HFF-Myc (cell line): ENCODE measurements around the gene PTPRN2.
"Not testable (repeated sequence)": the region's sequence is repeated elsewhere in the genome, so short reads cannot be mapped to it uniquely, and the experiment has no call there.

Experiments used
- DNase-seq: peaks from one replicate; pipeline ENCODE4 v3.0.0-alpha.2; 2011; ENCODE audit warnings: low read depth; ENCODE audit errors: extremely low read depth
- H3K4me3 ChIP-seq: replicated peaks from 2 replicates; pipeline ENCODE4 v1.5.1; 2011; ENCODE audit warnings: low read depth, mild to moderate bottlenecking, control low read depth, low read length
- TF ChIP-seq, protein P1 (sequence below): IDR thresholded peaks from 2 replicates; pipeline ENCODE4 v1.5.1; 2012; ENCODE audit warnings: mild to moderate bottlenecking, low read depth, low read length, control low read depth; ENCODE audit errors: missing control alignments

The PTPRN2 gene

GRCh38 chr7:157849726-157850125 is 737.9 kb downstream of the PTPRN2 start:
- H3K4me3 ChIP-seq = no peak overlapping the region
- TF ChIP-seq, protein P1, sequence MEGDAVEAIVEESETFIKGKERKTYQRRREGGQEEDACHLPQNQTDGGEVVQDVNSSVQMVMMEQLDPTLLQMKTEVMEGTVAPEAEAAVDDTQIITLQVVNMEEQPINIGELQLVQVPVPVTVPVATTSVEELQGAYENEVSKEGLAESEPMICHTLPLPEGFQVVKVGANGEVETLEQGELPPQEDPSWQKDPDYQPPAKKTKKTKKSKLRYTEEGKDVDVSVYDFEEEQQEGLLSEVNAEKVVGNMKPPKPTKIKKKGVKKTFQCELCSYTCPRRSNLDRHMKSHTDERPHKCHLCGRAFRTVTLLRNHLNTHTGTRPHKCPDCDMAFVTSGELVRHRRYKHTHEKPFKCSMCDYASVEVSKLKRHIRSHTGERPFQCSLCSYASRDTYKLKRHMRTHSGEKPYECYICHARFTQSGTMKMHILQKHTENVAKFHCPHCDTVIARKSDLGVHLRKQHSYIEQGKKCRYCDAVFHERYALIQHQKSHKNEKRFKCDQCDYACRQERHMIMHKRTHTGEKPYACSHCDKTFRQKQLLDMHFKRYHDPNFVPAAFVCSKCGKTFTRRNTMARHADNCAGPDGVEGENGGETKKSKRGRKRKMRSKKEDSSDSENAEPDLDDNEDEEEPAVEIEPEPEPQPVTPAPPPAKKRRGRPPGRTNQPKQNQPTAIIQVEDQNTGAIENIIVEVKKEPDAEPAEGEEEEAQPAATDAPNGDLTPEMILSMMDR = no peak
- DNase-seq = no peak

GRCh38 chr7:157849341-157849596 is 738.4 kb downstream of the PTPRN2 start:
- H3K4me3 ChIP-seq = no peak overlapping the region
- TF ChIP-seq, protein P1 = no peak

DNA sequence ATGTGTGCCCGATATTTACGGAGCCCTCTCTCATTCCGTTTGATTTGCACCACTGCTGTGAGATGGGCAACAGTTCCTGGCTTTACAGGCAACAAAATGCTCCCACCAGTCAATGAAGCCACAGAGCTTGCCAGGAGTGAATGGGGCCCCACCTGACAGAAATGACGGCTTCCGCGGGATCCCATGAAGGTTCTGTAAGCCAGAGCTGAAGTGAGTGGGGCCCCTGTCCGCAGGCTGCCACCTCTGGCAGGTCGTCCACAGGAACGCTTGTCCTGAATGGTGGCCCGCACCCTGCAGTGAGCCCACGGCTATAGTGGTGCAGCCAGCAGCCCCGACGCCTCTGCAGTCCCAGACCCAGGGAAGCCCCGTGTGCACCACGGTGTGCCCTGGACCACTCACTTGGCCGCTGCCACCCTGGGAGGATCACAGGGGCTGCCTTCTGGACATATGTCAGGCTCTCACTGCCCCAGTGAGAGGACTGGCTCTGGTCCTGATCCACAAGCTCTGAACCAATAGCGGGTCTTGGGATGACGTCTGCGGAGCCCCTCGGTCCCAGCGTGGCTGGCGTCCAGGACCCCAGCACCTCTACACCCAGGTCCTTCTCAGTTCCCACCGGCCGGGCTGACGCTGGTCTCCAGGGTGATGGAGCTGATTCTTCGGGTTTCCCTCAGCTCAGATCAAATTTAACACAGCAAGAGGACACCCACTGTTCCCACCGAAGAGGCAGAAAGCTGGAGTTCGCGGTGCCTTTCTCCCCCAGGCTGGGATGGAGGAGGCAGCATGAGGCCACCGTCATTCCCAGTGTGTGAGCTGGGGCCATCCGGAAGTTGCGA is 738.9 kb downstream of the PTPRN2 start:
- DNase-seq = no peak
- TF ChIP-seq, protein P1 = no peak
- no peak overlapping the region for H3K4me3 ChIP-seq

More at GRCh38 chr7:157849341-157849596, 738.4 kb downstream of the PTPRN2 start:
- no peak for DNase-seq

DNA sequence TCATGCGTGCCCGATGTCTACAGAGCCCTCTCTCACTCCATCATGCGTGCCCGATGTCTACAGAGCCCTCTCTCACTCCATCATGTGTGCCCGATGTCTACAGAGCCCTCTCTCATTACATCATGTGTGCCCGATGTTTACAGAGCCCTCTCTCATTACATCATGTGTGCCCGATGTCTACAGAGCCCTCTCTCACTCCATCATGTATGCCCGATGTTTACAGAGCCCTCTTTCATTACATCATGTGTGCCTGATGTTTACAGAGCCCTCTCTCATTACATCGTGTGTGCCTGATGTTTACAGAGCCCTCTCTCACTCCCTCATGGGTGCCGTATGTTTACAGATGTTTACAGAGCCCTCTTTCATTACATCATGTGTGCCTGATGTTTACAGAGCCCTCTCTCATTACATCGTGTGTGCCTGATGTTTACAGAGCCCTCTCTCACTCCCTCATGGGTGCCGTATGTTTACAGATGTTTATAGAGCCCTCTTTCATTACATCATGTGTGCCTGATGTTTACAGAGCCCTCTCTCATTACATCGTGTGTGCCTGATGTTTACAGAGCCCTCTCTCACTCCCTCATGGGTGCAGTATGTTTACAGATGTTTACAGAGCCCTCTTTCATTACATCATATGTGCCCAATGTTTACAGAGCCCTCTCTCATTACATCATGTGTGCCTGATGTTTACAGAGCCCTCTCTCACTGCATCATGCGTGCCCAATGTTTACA is 739.7 kb downstream of the PTPRN2 start:
- not testable (repeated sequence) for DNase-seq, H3K4me3 ChIP-seq

DNA sequence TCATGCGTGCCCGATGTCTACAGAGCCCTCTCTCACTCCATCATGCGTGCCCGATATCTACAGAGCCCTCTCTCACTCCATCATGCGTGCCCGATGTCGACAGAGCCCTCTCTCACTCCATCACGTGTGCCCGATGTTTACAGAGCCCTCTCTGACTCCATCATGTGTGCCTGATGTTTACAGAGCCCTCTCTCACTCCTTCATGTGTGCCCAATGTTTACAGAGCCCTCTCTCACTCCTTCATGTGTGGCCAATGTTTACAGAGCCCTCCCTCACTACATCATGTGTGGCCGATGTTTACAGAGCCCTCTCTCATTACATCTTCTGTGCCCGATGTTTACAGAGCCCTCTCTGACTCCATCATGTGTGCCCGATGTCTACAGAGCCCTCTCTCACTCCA is 740.9 kb downstream of the PTPRN2 start:
- DNase-seq, H3K4me3 ChIP-seq: not testable (repeated sequence)

GRCh38 chr7:157846271-157846670 is 741.4 kb downstream of the PTPRN2 start:
- TF ChIP-seq, protein P1 = no peak
- no peak overlapping the region for H3K4me3 ChIP-seq
- no peak for DNase-seq

DNA sequence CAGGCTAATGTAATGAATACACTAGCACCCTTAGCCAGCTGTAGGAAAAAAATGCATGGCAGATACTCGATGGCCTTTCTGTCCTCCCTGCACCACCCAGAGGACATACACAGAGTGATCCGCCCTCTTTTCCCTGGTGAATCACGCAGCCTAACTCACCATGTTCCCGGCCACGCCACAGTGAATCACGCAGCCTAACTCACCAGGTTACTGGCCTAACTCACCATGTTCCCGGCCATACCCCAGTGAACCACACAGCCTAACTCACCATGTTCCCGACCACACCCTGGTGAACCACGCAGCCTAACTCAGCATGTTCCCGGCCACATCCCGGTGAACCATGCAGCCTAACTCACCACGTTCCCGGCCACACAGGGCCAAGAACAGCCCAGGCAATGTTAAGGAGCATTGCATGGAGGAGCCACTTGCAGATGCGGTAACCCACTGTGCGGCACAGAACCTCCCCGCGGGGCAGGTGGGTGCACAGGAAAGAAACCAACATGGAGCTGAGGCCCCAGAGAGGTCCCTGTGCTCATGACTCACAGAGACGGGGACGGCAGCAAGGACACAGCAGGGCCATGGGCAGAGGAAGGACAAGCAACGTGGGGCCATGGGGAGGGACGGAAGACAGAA is 742.3 kb downstream of the PTPRN2 start:
- no peak overlapping the region for H3K4me3 ChIP-seq
- TF ChIP-seq, protein P1 = no peak
- no peak for DNase-seq
